NAMALWA (cell line): ENCODE results near the gene ACP7.
A peak's percentile ranks its signal among the peaks of the same experiment; 100 is the strongest.
"Not testable (repeated sequence)": the region's sequence is repeated elsewhere in the genome, so short reads cannot be mapped to it uniquely, and the experiment has no call there.

Experiments used
- DNase-seq: peaks from one replicate; pipeline ENCODE4 v3.0.0-alpha.2; 2015; ENCODE audit warnings: low spot score

Gene ACP7

GRCh38 chr19:39109641-39110040, 25.5 kb downstream of the ACP7 start:
- no peak for DNase-seq

DNA sequence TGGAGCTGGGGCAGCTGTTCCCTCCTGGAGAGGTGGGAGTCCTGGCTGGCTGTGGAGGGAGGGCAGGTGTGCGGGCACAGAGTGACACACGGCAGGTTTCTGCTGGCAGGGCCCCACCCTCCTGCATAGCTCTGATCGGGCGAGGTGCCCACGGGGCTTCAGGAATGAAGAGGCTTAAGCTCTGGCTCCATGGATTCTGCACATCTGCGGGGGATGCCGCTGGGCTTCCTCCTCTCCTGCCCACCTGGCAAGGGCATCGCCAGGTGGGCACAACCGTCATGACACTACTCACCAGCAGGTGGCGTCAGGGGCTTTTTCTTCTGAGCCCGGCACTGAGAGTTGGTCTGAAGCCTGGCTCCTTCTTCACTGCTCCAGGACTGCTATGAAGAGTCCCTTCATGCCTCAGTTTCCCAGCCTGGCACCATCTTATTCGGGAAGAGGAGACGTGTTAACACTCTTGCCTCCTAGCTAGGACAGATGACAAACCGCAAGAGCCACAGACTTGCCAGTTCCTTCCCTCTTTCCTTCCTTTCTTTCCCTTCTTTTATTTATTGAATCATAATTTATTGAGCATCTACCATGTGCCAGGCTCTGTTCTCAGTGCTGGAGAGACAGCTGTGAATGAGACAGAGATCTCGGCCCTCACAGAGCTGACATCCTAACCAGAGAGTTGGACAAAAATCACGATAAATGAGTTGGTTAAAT, 26.2 kb downstream of the ACP7 start:
- DNase-seq: peak; percentile 71

GRCh38 chr19:39111593-39112199, 27.5 kb downstream of the ACP7 start:
- DNase-seq: no peak

GRCh38 chr19:39112338-39112890, 28.2 kb downstream of the ACP7 start:
- no peak for DNase-seq

DNA sequence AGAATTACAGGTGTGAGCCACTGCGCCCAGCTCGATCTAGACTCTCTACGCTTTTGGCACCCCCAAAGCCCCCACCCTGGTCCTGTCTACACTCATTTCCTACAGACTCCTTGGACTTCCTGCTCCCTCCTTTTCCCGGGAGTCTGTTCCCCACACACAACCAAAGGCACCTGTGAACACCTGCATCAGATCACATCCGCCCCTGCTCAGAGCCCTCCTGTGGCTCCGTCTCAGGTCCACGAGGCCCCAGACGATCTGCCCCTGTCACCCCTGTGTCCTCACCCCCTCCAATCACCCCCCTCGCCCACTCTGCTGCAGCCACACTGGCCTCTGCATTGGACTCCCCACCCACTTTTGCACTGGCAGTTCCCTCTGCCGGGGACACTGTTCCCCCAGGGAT, 29.0 kb downstream of the ACP7 start:
- no peak for DNase-seq

DNA sequence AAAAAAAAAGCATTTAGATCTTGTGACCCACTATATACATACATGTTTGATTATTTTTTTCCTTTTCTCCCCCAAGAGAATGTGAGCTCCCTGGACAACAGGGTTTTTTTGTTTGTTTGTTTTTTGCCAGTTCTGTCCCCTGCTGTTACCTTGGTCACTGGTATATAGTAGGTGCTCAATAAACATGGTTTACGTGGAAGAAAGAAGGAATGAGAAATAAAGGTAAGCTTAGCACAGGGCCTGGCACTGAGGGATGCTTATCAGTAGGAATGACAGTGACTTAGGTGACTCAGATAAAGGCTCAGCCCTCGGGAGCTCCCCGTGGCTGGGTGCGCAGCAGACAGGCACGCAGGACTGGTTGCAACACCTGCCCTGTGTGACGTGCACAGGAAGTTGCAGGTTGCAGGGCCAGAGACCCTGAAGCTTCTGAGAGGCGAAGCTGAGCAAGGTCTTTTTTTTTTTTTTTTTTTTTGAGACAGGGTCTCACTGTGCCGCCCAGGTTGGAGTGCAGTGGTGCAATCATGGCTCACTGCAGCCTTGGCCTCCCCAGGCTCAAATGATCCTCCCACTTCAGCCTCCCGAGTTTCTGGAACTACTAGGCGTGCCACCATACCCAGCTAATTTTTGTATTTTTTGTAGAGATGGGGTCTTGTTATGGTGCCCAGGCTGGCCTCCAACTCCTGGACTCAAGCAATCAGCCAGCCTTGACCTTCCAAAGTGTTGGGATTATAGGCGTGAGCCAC, 31.1 kb downstream of the ACP7 start:
- DNase-seq: no peak

GRCh38 chr19:39117023-39117422, 32.9 kb downstream of the ACP7 start:
- not testable (repeated sequence) for DNase-seq

GRCh38 chr19:39119830-39120229, 35.7 kb downstream of the ACP7 start:
- DNase-seq: no peak

DNA sequence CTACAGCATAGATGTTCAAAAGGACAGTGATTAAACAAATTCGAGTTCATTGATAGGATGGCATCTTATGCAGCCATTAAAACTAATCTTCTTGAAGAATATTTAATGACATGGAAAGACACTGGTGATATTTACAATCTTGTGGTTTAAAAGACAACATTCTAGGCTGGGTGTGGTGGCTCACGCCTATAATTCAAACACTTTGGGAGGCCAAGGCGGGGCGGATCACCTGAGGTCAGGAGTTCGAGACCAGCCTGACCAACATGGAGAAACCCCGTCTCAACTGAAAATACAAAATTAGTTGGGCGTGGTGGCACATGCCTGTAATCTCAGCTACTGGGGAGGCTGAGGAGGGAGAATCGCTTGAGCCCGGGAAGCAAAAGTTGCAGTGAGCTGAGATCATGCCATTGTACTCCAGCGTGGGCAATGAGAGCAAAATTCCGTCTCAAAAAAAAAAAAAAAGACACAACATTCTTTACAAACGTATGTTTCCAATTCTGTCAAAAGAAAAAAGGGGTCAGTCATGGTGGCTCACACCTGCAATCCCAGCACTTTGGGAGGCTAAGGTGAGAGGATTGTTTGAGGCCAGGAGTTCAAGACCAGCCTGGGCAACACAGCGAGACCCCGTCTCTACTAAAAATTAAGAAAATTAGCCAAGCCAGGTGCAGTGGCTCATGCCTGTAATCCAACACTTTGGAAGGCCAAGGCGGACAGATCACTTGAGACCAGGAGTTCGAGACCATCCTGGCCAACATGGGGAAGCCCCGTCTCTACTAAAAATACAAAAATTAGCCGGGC, 39.0 kb downstream of the ACP7 start:
- DNase-seq: no peak

- DNase-seq: no peak
Measured at GRCh38 chr19:39124136-39124764, 40.1 kb downstream of the ACP7 start.

- no peak for DNase-seq
Measured at GRCh38 chr19:39125199-39125553, 41.0 kb downstream of the ACP7 start.

DNA sequence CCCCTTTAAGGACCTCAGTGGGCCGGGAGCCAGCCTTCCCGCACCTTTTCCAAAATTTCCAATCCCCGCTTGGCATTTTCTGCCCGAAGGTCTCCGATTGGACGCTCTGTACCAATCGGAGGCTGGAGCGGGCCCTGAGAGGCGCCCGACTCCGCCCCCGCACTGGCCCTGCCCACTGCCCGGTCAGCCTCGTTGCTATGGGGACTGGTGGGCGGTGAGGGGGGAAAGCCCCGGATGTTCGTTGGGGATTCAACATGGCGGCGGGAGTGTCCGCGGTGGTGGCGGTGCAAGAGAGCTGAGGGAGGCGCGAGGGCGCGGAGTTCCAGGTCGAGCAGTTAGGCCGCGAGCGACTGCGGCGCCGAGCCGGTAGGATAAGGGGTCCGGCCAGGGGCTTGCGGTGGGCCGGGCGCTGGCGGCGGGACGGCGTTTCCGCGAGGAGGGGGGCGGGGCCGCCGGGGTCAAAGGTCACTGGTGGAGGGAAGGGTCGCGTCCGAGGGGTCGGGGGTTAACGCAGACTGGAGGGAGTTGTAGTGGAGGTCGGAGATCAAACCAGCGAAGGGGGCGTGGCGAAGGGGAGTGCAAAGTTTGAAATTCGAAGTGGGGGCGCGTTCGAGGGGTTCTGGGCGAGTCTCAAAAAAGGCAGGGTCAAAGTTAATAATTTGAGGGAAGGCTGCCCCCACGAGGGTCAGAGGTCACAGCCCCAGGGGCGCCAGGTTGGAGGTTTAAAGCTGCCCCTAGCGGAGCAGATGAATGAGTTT, 41.6 kb downstream of the ACP7 start, which contains the start of gene PAK4:
TSS of gene PAK4 (plus strand) at position 233 of the 758 bp plus-strand sequence. CDS start 43,768 bp downstream, outside the sequence.
- peak; percentile 97 for DNase-seq

- DNase-seq: no peak
Measured at GRCh38 chr19:39126312-39127187, 42.4 kb downstream of the ACP7 start.

DNA sequence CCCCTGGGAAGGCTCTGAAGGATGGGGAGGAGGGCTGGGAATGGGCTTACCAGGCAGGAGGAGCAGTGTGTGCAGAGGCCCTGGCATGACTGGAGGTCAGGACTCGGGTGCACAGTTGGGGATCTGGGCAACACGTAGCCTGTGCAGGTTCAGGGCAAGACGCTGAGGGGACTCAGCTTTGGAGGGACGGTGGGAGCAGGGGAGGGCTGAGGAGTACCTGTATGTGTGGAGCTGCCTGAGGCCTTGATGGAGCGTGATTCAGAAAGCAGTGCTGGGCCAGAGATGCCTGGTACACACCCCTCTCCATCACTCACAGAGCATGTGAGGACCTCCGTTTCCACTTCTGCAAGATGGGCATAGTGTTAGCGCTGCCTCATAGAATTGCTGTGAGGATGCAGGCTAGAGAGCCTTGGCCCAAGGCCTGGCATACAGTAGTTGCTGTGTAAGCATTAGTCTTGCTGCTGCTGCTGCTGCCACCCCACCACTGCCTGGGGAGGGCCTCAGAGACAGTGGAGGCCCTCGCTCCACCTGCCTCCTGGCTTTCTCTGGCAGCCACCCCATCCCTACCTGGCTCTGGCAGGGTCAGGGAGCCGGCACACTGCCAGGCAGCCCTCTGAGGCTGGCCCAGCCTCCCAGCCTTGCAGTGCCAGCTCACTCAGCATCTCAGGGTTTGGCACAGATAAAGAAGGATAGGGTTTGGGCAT, 43.8 kb downstream of the ACP7 start:
- no peak for DNase-seq

GRCh38 chr19:39128516-39129079, 44.4 kb downstream of the ACP7 start:
- no peak for DNase-seq

DNA sequence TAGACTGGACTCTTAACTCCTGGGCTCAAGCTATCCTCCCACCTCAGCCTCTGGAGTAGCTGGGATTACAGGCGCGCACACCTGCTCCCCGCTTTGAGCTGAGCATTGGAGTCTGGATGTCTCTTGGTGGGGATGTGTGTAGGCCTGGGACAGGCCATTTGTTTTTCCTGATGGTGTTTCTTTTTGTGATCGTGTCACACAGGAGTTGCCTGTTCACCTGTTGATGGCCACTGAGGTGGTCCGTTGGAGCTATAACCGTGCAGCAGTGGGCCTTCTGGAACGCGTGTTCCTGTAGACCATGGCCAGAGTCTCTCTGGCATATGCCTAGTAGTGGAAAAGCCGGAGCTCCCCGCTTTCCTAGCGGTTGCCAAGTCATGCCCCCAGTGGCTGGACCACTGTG, 44.9 kb downstream of the ACP7 start:
- DNase-seq: no peak

DNA sequence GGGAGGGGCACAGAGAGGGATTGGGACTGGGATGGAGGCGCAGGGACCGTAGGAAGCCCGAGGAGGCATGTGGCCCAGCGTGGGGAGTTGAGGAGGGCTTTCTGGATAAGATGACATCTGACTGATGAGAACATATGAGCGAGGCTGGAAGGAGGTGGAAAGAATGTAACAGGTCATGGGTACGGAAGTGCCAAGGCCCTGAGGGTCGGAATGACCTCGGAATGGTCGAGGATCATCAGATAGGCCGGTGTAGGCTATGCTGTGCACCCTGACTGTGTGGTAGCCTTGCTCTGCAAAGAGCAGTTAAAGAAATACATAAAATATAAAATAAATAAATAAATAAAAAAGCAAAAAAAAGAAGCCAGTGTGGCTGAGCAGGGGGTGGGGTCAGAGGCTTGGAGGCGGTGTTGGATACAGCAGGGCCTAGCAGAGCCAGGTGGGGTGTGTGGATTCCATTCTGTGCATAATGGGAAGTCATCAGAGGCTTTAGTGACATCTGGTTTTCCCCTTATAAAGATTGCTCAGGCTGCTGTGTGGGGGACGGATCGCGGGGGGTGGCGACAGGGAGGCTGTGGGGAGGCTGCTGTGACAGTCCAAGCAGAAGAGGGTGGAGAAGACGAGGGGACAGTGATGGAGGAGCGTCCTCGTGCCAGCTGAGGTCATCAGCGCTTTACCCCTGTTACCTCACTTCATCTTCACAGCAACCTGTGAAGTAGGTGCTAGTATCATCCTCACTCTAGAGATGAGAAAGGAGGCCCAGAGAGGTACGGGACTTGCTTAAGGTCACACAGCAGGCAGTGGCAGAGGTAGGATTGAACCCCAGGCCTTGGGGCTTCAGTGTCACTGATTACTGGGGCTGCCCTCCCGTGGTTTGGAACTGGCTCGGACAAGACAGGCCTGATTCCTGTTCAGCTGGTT, 46.4 kb downstream of the ACP7 start:
- DNase-seq: no peak

DNA sequence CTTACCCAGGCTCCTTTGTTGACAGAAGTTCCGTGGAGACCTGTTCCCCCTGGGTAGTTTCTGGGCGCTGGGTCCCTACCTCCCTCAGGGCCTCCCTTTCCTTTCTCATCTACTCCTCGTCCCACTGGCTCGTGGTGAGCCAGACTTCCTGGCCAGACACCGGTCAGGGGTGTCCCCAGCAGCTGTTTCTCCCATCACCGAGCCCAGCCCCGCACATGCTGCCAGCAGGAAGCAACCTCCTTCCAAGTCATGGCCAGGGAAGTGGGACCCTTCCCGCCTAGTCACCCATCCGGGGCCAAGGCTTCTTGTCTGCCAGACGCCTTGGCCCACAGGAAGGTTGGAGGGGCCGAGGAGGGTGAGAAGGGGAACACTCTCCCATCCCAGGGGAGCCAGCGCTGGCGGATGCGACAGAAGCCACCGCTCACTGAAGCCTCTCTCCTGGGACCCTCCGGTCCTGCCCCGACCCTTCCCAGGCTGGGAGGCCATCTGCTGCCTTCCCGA, 47.1 kb downstream of the ACP7 start:
- no peak for DNase-seq
